Lower leg skin (tissue), 3 donors: ENCODE results near the gene LRBA.

ENCODE experiments used
- CTCF ChIP-seq, 3 donors: fragments of 450-650 bp; IDR thresholded peaks; one replicate each; pipeline ENCODE4 v1.5.1; 2016; ENCODE audit warnings: antibody characterized with exemption in 3 of 3, mild to moderate bottlenecking in 3 of 3, moderate library complexity in 2 of 3
- POLR2A ChIP-seq, 2 donors: fragments of 450-650 bp; IDR thresholded peaks; one replicate each; pipeline ENCODE4 v1.6.1; 2016 to 2017; ENCODE audit warnings: antibody characterized with exemption in 2 of 2, mild to moderate bottlenecking in 1 of 2, moderate library complexity in 1 of 2

GRCh38 chr4:150491132-150492049 is 523.7 kb downstream of the LRBA start:
- TF ChIP-seq CTCF (IDR thresholded peaks at IDR 0.05) (no peak), POLR2A (IDR thresholded peaks at IDR 0.05) (no peak)
